Posterior vena cava (tissue), 2 donors: ENCODE measurements around the gene NPPA. TPM values are rescaled to one million over a fixed set of nuclear protein-coding genes. Genes with fewer than 3 reads are reported as not detected.
"Not testable (repeated sequence)": the region's sequence is repeated elsewhere in the genome, so short reads cannot be mapped to it uniquely, and the experiment has no call there.

Source experiments
- DNase-seq: peaks from one replicate; pipeline ENCODE4 v3.0.0-alpha.2; 2020; ENCODE audit warnings: low spot score
- intact Hi-C, 2 donors: fragments of 100-400 bp; cut with DNase I; formaldehyde crosslinking; loops; one replicate each; pipeline versions ENCODE4 v1.14.1 to v1.14.2; 2022 to 2023
- total RNA-seq, 2 donors: library from RNA; stranded (reverse); fragmentation: NEBNext Ultra II Directional; extraction: Animal tissue kit (Norgen Biotek cat#: 25700); gene quantifications; one replicate each; pipeline ENCODE4 v1.2.1, GENCODE V29; 2021
- donor health status: DM: yes; HTN: yes; CAD: no.
- donor health status: DM: yes; HTN: yes; CAD: no.

Gene NPPA
- total RNA-seq, 2 donors from 2014 or later: 3.8 TPM; not detected in 1

- intact Hi-C loops: loop anchor here in 1 of 2 donors (10.0 kb wide), 1 partner anchor 143 kb away; no protein-coding TSS in a partner anchor
- DNase-seq: peak; percentile 50
Measured at GRCh38 chr1:11831945-11832725, 15.4 kb downstream of the NPPA start.

- intact Hi-C loops: no loop called here
- DNase-seq: peak; percentile 55
Measured at GRCh38 chr1:11828511-11828910, 19.1 kb downstream of the NPPA start.

GRCh38 chr1:11826946-11827345 lies 20.6 kb downstream of the NPPA start:
- DNase-seq: no peak
- intact Hi-C loops: no loop called here

- intact Hi-C loops: no loop called here
- DNase-seq: no peak
Measured at GRCh38 chr1:11825131-11825530, 22.5 kb downstream of the NPPA start.

GRCh38 chr1:11823366-11824137 lies 24.0 kb downstream of the NPPA start:
- no peak for DNase-seq

GRCh38 chr1:11822091-11822490 lies 25.5 kb downstream of the NPPA start:
- intact Hi-C loops: no loop called here
- no peak for DNase-seq

More at GRCh38 chr1:11823366-11824137, 24.0 kb downstream of the NPPA start:
- intact Hi-C loops: no loop called here

GRCh38 chr1:11817192-11817591 lies 30.4 kb downstream of the NPPA start:
- no peak for DNase-seq
- intact Hi-C loops: no loop called here

GRCh38 chr1:11813021-11813420 lies 34.6 kb downstream of the NPPA start:
- no peak for DNase-seq
- intact Hi-C loops: no loop called here

- DNase-seq: peak; percentile 5
- intact Hi-C loops: no loop called here
Measured at GRCh38 chr1:11807133-11807532, 40.5 kb downstream of the NPPA start.

- peak; percentile 45 for DNase-seq
- intact Hi-C loops: no loop called here
Measured at GRCh38 chr1:11806307-11806936, 41.2 kb downstream of the NPPA start.

GRCh38 chr1:11805422-11806306 lies 41.9 kb downstream of the NPPA start, which contains the start of the genes CLCN6 and MTHFR:
TSS of gene CLCN6 (plus strand) at chr1:11806191. CDS start at chr1:11806263, 72 bp downstream.
TSS of gene MTHFR (minus strand) at chr1:11805964. CDS start at chr1:11803116, 2,848 bp downstream.
- intact Hi-C loops: no loop called here
- peak; percentile 100 for DNase-seq

GRCh38 chr1:11804666-11805421 lies 42.7 kb downstream of the NPPA start:
- intact Hi-C loops: no loop called here
- DNase-seq: peak; percentile 81

GRCh38 chr1:11803924-11804665 lies 43.5 kb downstream of the NPPA start:
- intact Hi-C loops: not testable (repeated sequence)
- DNase-seq: peak; percentile 40

- intact Hi-C loops: no loop called here
- DNase-seq: peak; percentile 98
Measured at GRCh38 chr1:11802973-11803885, 44.4 kb downstream of the NPPA start.

GRCh38 chr1:11802616-11802972 lies 45.0 kb downstream of the NPPA start:
- peak; percentile 79 for DNase-seq
- intact Hi-C loops: no loop called here

GRCh38 chr1:11800756-11801433 lies 46.7 kb downstream of the NPPA start:
- intact Hi-C loops: no loop called here
- DNase-seq: peak; percentile 74
